Measurements from ENCODE around the gene LRRC34. TPM values are rescaled to one million over a fixed set of nuclear protein-coding genes. Genes with fewer than 3 reads are reported as not detected.

The LRRC34 gene
- total and polyA plus RNA-seq, 10 of the 15 experiments (the other 5 are each of a cell fraction or from before 2014, with no cell fraction given): 0.24 to 3.7 (median 1.7) TPM

- TF ChIP-seq TCF3 (IDR thresholded peaks at IDR 0.05; ENCODE audit: borderline replicate concordance, insufficient read depth, low read depth, low read length): peak; percentile 17; the same call in 1 of the 2 replicates
- no peak for TF ChIP-seq ZBTB11 (CRISPR knock-in tag; IDR thresholded peaks at IDR 0.05)
- TF ChIP-seq ZNF687 (IDR thresholded peaks at IDR 0.05): no peak
- TF ChIP-seq ESRRA (IDR thresholded peaks at IDR 0.05; ENCODE audit: low read length): no peak
- TF ChIP-seq ZNF592 (IDR thresholded peaks at IDR 0.05): no peak
- no peak for TF ChIP-seq ASH2L (IDR thresholded peaks at IDR 0.05; ENCODE audit: borderline replicate concordance, low read depth)
- no peak for TF ChIP-seq SMAD1 (IDR thresholded peaks at IDR 0.05; ENCODE audit: low read depth, partially characterized antibody)
- TF ChIP-seq NFIC (IDR thresholded peaks at IDR 0.05; ENCODE audit: low read depth, low read length): no peak
- peak; percentile 82 for TF ChIP-seq BRCA1 (IDR thresholded peaks at IDR 0.05; ENCODE audit: low read depth, low read length)
- TF ChIP-seq RCOR1 (conservative IDR thresholded peaks at IDR 0.05; ENCODE audit: low read depth, low read length): peak; percentile 80; the same call in 1 of the 2 replicates
- TF ChIP-seq CTCF (IDR thresholded peaks at IDR 0.05 in 2 of 3, conservative IDR thresholded peaks at IDR 0.05 in 1 of 3; ENCODE audit: control insufficient read depth in 2 of 3, extremely low read depth in 1 of 3, insufficient read depth in 1 of 3, low read depth in 3 of 3, low read length in 3 of 3): no peak
- TF ChIP-seq HSF1 (IDR thresholded peaks at IDR 0.05; ENCODE audit: low read depth, low read length): no peak
- TF ChIP-seq HCFC1 (IDR thresholded peaks at IDR 0.05; ENCODE audit: low read length): no peak; the same call in 1 of the 2 replicates
These were observed 47.7 kb downstream of the LRRC34 start, which contains the start of gene TERC (continued) for GRCh38 chr3:169764882-169765612.
